CD1c-positive myeloid dendritic cell (primary cell): ENCODE measurements around the gene PLEKHG4B.
"Not testable (repeated sequence)": the region's sequence is repeated elsewhere in the genome, so short reads cannot be mapped to it uniquely, and the experiment has no call there.

ENCODE experiments used
- DNase-seq: peaks from one replicate; pipeline ENCODE4 v3.0.0-alpha.2; 2016; ENCODE audit errors: extremely low spot score

PLEKHG4B gene

GRCh38 chr5:225334-225733 is 133.4 kb downstream of the PLEKHG4B start:
- DNase-seq, result no peak

GRCh38 chr5:227375-227774 is 135.4 kb downstream of the PLEKHG4B start:
- not testable (repeated sequence) for DNase-seq

GRCh38 chr5:228886-229285 is 136.9 kb downstream of the PLEKHG4B start:
- no peak for DNase-seq

- no peak for DNase-seq
Observed at GRCh38 chr5:230711-231110, 138.7 kb downstream of the PLEKHG4B start.

GRCh38 chr5:231661-232060 is 139.7 kb downstream of the PLEKHG4B start:
- DNase-seq, result no peak

- not testable (repeated sequence) for DNase-seq
Observed at GRCh38 chr5:233426-233825, 141.5 kb downstream of the PLEKHG4B start.

- DNase-seq, result no peak
Observed at GRCh38 chr5:234450-234849, 142.5 kb downstream of the PLEKHG4B start.

GRCh38 chr5:235527-235926 is 143.6 kb downstream of the PLEKHG4B start:
- not testable (repeated sequence) for DNase-seq

- DNase-seq, result not testable (repeated sequence)
Observed at GRCh38 chr5:237931-238330, 146.0 kb downstream of the PLEKHG4B start.
